Measurements from ENCODE around the gene FKBP1B.
"Not testable (repeated sequence)": the region's sequence is repeated elsewhere in the genome, so short reads cannot be mapped to it uniquely, and the experiment has no call there.

The FKBP1B gene

GRCh38 chr2:24022975-24023575, 26.5 kb upstream of the FKBP1B start:
- no peak for DNase-seq (ENCODE audit: low read depth)

GRCh38 chr2:24024018-24024417, 25.5 kb upstream of the FKBP1B start:
- DNase-seq (ENCODE audit: low read depth) = no peak

GRCh38 chr2:24024996-24025663, 24.4 kb upstream of the FKBP1B start:
- DNase-seq (ENCODE audit: low read depth) = no peak

GRCh38 chr2:24026233-24026632, 23.3 kb upstream of the FKBP1B start:
- DNase-seq (ENCODE audit: low read depth) = no peak

GRCh38 chr2:24038786-24039499, 10.6 kb upstream of the FKBP1B start:
- DNase-seq (ENCODE audit: low read depth) = no peak

- DNase-seq (ENCODE audit: low read depth) = no peak
These were observed 9.0 kb upstream of the FKBP1B start for GRCh38 chr2:24040511-24040910.

- DNase-seq (ENCODE audit: low read depth) = not testable (repeated sequence)
These were observed 6.4 kb upstream of the FKBP1B start for GRCh38 chr2:24043133-24043532.

- DNase-seq (ENCODE audit: low read depth) = no peak
These were observed 3.7 kb upstream of the FKBP1B start for GRCh38 chr2:24045511-24046508.

GRCh38 chr2:24046599-24046929, 3.0 kb upstream of the FKBP1B start:
- no peak for DNase-seq (ENCODE audit: low read depth)

GRCh38 chr2:24046930-24047702, 2.4 kb upstream of the FKBP1B start, which contains the start of gene WDCP:
Gene WDCP (minus strand): TSS chr2:24047391. CDS start chr2:24039494, 7,897 bp downstream.
- DNase-seq (ENCODE audit: low read depth) = peak; percentile 86

- no peak for DNase-seq (ENCODE audit: low read depth)
These were observed 1.9 kb upstream of the FKBP1B start for GRCh38 chr2:24047703-24048033.

- DNase-seq (ENCODE audit: low read depth) = no peak
These were observed 614 bp upstream of the FKBP1B start for GRCh38 chr2:24048769-24049484.

GRCh38 chr2:24050041-24050979, 769 bp downstream of the FKBP1B start:
- DNase-seq (ENCODE audit: low read depth) = no peak

GRCh38 chr2:24051833-24052232, 2.3 kb downstream of the FKBP1B start:
- no peak for DNase-seq (ENCODE audit: low read depth)

GRCh38 chr2:24052951-24053350, 3.4 kb downstream of the FKBP1B start:
- DNase-seq (ENCODE audit: low read depth) = no peak

- no peak for DNase-seq (ENCODE audit: low read depth)
These were observed 4.9 kb downstream of the FKBP1B start for GRCh38 chr2:24054366-24055010.

GRCh38 chr2:24055750-24056149, 6.2 kb downstream of the FKBP1B start:
- DNase-seq (ENCODE audit: low read depth) = no peak

- no peak for DNase-seq (ENCODE audit: low read depth)
These were observed 9.2 kb downstream of the FKBP1B start for GRCh38 chr2:24058564-24059271.

GRCh38 chr2:24065341-24065740, 15.8 kb downstream of the FKBP1B start:
- no peak for DNase-seq (ENCODE audit: low read depth)

Measured in activated T-cell treated with anti-CD3 and anti-CD28 coated beads for 1 hour (primary cell).